Ectodermal cell (in vitro differentiated cells): Measurements from ENCODE around the gene TUBGCP4.
A peak's percentile ranks its signal among the peaks of the same experiment; 100 is the strongest.

Experiments
- H3K27ac ChIP-seq: 2 replicates; pipeline ENCODE4 v1.7.0; 2013; ENCODE audit warnings: mild to moderate bottlenecking, low read depth, low read length; ENCODE audit not compliant: insufficient read depth, poor library complexity, severe bottlenecking
- H3K27me3 ChIP-seq: 2 replicates; pipeline ENCODE4 v1.7.0; 2013; ENCODE audit warnings: mild to moderate bottlenecking, low read length; ENCODE audit not compliant: insufficient read depth, control insufficient read depth, poor library complexity, severe bottlenecking
- H3K36me3 ChIP-seq: one replicate; pipeline ENCODE4 v1.7.0; 2013; ENCODE audit warnings: low read length; ENCODE audit not compliant: control insufficient read depth, insufficient read depth
- H3K4me1 ChIP-seq: one replicate; pipeline ENCODE4 v1.7.0; 2013; ENCODE audit warnings: low read length; ENCODE audit not compliant: control insufficient read depth, insufficient read depth
- H3K4me3 ChIP-seq: 2 replicates; pipeline ENCODE4 v1.7.0; 2013; ENCODE audit warnings: low read depth, low read length, control low read depth; ENCODE audit not compliant: insufficient read depth
- H3K9me3 ChIP-seq: 2 replicates; pipeline ENCODE4 v1.7.0; 2013; ENCODE audit warnings: mild to moderate bottlenecking, low read length, moderate library complexity; ENCODE audit not compliant: control insufficient read depth
- WGBS, 2 experiments: methylation state at CpG; one replicate each; pipeline ENCODE4 v1.1.7; 2013; ENCODE audit warnings: missing lambda C conversion rate in 2 of 2; 5-methylcytosine and 5-hydroxymethylcytosine counted together

The TUBGCP4 gene

DNA sequence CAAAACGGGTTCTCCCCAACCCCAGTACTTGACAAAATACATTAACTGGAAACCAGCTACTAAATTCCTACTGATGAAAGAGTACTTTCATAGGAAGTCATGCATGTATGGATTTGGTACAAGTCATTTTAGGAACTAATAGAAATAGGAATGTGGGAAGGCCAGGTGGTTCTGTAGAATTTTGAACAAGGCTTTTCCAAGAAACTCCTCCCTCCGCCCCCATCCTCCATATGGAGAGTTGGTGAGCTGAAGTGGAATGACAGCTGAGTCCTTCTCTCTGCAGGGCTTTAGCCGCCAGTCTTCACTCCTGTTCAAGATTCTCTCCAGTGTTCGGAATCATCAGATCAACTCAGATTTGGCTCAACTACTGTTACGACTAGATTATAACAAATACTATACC, 33.2 kb downstream of the TUBGCP4 start:
- Histone ChIP-seq H3K27ac (no peak overlapping the region), H3K4me3 (no peak overlapping the region), H3K36me3 (peaks cover 54% of the 10 kb centered on the region), H3K27me3 (no peaks in the 10 kb centered on the region), H3K9me3 (no peaks in the 10 kb centered on the region), H3K4me1 (no peaks in the 10 kb centered on the region)
- 94 to 99% methylated on average over 5 of the region's 5 CpGs for WGBS, 2 experiments

DNA sequence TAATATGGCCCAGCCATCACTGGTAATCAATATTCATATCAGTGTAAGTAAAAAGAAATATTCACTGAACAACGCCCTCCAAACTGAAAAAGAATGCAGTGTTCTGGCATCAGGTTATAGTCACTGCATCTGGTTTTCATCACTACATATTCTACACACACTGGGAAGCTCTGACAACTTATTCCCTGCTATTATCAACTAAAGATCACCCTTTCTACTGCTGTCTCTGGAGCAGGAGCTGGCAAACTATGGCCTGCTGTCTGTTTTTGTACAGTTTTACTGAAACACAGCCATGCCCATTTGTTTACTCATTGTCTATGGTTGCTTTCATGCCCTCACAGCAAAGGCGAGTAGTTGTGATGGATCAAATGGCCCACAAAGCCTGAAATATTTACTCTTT, 35.3 kb downstream of the TUBGCP4 start:
- 91 to 94% methylated on average over 2 of the region's 2 CpGs for WGBS, 2 experiments
- Histone ChIP-seq H3K4me1 (no peaks in the 10 kb centered on the region), H3K27me3 (no peaks in the 10 kb centered on the region), H3K36me3 (peaks cover 63% of the 10 kb centered on the region), H3K4me3 (no peak overlapping the region), H3K9me3 (no peaks in the 10 kb centered on the region), H3K27ac (no peak overlapping the region)

DNA sequence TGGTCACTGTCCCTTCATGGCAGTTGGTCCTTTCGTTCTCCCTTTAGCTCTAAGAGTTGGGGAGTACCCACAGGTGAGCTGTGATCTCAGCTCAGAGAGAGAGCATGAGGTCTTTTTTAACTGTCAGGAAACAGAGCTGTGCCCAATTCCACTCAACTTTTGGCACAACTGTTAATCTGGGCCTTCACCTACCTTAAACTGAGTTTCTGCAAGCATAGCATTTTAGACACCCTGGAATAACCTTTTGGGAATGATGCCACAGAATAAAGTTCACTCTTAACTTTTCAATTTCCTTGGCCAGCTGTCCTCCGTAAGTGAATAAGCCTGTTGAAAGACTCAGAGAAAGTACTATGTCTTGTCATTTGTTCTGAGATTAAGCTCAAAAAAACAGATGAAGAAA, 35.9 kb downstream of the TUBGCP4 start:
- H3K36me3 ChIP-seq = peaks cover 63% of the 10 kb centered on the region
- 60 to 70% methylated on average over 2 of the region's 2 CpGs for WGBS, 2 experiments

DNA sequence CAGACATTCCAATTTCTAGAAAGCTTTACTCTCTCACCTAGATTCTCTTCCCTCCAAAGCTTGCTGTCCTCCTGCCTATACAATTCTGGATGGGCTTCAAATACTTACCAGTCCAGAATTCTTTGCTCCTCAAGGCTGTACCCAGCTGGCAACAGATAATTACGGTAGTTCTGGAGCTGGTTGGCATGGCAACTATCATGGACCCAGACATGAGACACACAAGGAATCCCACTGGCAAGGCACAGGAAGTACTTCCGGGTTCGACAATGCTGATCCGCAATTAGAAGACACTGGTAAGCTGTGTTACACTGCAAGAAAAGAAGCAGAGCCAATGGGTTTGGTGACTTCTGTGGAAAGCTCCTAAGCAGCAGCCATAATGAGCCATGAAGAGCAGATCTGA, 37.9 kb downstream of the TUBGCP4 start:
- WGBS, 2 experiments = 97 to 98% methylated on average over 4 of the region's 4 CpGs
- Histone ChIP-seq H3K9me3 (no peaks in the 10 kb centered on the region), H3K36me3 (peaks cover 67% of the 10 kb centered on the region), H3K27me3 (no peaks in the 10 kb centered on the region), H3K4me1 (no peaks in the 10 kb centered on the region), H3K4me3 (no peak overlapping the region), H3K27ac (no peak overlapping the region)

More for the DNA sequence above, 35.9 kb downstream of the TUBGCP4 start:
- H3K4me1 ChIP-seq = no peaks in the 10 kb centered on the region
- H3K27ac ChIP-seq = no peak overlapping the region
- no peak overlapping the region for H3K4me3 ChIP-seq
- H3K9me3 ChIP-seq = no peaks in the 10 kb centered on the region
- no peaks in the 10 kb centered on the region for H3K27me3 ChIP-seq

DNA sequence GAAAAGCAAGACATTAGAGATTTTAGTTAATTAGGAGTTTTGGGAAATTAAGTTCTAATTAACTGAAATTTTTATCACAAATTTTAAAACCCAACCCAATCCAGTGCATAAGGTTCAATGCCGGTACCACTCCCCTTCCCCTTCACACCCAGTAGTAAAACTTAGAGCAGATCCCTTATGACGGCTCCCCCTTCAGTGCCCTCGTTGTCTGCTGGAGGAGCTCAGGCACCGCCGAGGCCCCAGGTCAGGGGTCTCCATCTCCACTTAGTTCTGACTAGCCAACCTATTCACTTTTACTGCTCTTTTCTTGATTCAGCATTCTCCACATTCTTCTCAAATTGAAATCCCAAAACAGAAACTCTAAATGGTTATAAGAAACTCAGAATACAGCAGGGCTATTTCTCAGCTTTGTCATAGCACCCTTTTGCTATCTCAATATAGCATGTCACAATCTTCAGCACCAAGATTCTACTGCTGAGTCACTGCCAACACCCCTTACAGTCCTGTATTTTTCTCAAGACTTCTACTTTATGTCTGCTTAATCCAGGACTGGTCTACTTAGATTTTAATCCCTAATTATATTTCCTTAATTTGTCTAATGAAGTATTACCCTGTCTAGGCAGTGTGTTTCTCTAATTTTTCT, 39.8 kb downstream of the TUBGCP4 start:
- Histone ChIP-seq H3K27me3 (no peaks in the 10 kb centered on the region), H3K27ac (no peak overlapping the region), H3K4me3 (no peak overlapping the region), H3K4me1 (no peaks in the 10 kb centered on the region), H3K36me3 (peaks cover 74% of the 10 kb centered on the region), H3K9me3 (no peaks in the 10 kb centered on the region)
- 82 to 88% methylated on average over 5 of the region's 5 CpGs for WGBS, 2 experiments

- no peaks in the 10 kb centered on the region for H3K9me3 ChIP-seq
- H3K36me3 ChIP-seq = peaks cover 65% of the 10 kb centered on the region
- WGBS, 2 experiments = 87% methylated on average over 1 of the region's 1 CpG; no CpG with 5 or more reads in 1 of the 2 experiments
- H3K27me3 ChIP-seq = no peaks in the 10 kb centered on the region
- H3K4me3 ChIP-seq = no peak overlapping the region
- H3K27ac ChIP-seq = no peak overlapping the region
- H3K4me1 ChIP-seq = no peaks in the 10 kb centered on the region
These were observed 41.2 kb downstream of the TUBGCP4 start for GRCh38 chr15:43412096-43412495.

DNA sequence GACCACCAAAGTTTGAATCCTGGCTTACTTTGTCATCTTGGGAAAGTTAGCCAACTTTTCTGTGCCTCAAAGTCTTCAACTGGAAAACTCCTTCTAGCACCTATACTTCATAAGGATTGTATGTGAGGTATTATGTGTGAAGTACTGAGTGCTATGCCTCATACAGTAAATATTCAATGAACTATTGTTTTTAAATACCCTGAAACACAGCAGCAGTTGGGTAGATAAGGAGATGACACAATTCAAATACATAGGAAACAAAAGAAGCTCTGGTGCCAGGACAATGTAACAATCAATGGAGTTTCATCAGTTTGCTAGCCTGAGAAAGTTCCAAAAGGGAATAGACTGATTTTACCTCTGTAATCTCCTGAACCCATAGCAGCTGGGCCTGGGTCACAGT, 43.3 kb downstream of the TUBGCP4 start:
- Histone ChIP-seq H3K27me3 (no peaks in the 10 kb centered on the region), H3K4me1 (no peaks in the 10 kb centered on the region), H3K27ac (no peak overlapping the region), H3K9me3 (no peaks in the 10 kb centered on the region), H3K4me3 (no peak overlapping the region), H3K36me3 (peaks cover 48% of the 10 kb centered on the region)

DNA sequence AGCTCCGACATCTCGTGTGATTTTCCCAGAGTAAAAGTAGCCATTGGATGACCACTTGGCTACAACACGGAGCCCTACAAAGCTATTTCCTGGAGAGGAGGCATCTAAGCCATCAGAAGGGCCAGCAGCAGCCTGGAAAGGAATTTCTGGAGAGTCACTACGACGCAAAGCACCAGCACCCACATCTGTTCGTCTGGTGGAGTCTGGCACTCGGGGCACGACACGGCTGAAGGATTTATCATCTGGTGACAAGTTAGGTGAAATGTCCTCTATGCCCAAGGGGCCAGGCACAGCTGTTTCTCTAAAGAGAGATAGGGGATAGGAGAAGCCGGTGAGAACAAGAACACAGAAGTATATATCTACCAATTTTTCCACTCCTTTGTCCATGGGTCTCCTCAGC, 49.5 kb downstream of the TUBGCP4 start:
- no peak overlapping the region for H3K4me3 ChIP-seq
- H3K27ac ChIP-seq = peak overlapping the region; percentile 19
- peaks cover 41% of the 10 kb centered on the region for H3K36me3 ChIP-seq
- 96% methylated on average over 10 of the region's 10 CpGs for WGBS, 2 experiments
- H3K9me3 ChIP-seq = no peaks in the 10 kb centered on the region
- no peaks in the 10 kb centered on the region for H3K4me1 ChIP-seq
- no peaks in the 10 kb centered on the region for H3K27me3 ChIP-seq

- Histone ChIP-seq H3K27me3 (no peaks in the 10 kb centered on the region), H3K36me3 (peaks cover 37% of the 10 kb centered on the region), H3K4me3 (no peak overlapping the region), H3K27ac (no peak overlapping the region), H3K4me1 (no peaks in the 10 kb centered on the region), H3K9me3 (no peaks in the 10 kb centered on the region)
- 93 to 97% methylated on average over 7 of the region's 7 CpGs for WGBS, 2 experiments
These were observed 50.0 kb downstream of the TUBGCP4 start for GRCh38 chr15:43420876-43421275.

DNA sequence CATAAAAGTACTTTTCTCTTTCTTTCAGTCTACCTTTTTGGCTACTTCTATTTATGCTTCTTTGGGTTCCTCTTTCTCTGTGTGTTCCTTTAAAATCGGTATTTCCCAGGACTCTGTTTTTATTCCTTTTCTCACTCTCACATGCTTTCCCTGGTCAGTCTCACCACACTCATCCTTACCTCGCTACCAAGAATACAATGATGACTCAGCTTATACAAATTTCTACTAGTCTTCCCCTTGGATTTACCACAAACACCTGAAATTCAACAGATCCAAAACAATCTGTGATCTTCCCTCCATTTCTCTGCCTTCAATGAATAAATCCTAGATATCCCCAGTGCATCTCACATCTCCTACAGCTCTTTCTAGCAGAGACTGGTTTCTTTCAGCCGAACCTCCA, 52.9 kb downstream of the TUBGCP4 start:
- Histone ChIP-seq H3K27ac (no peak overlapping the region), H3K27me3 (no peaks in the 10 kb centered on the region), H3K9me3 (no peaks in the 10 kb centered on the region), H3K4me1 (no peaks in the 10 kb centered on the region), H3K4me3 (no peak overlapping the region), H3K36me3 (peaks cover 45% of the 10 kb centered on the region)
- WGBS, 2 experiments = 93 to 94% methylated on average over 3 of the region's 3 CpGs

DNA sequence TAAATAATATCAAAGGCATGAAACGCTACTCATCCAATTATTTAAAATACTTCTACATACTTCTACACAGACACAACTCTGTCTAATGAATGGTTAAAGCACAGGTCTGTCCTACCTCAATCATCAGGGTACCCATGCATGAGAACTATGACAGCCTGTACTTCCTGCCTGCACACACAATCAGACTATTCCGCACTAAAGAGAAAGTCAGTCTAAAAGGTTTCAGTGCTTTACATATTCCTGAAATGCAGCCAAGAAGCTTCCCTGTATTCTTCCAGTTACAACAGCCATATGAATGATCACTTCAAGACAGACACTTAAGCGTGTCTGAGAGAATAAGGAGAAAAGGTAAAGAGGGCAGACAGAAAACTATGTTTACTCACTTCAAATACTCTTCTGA, 58.8 kb downstream of the TUBGCP4 start:
- H3K27me3 ChIP-seq = no peaks in the 10 kb centered on the region
- no peaks in the 10 kb centered on the region for H3K4me1 ChIP-seq
- no peak overlapping the region for H3K27ac ChIP-seq
- peaks cover 39% of the 10 kb centered on the region for H3K36me3 ChIP-seq
- H3K4me3 ChIP-seq = no peak overlapping the region
- no peaks in the 10 kb centered on the region for H3K9me3 ChIP-seq
- WGBS, 2 experiments = 95 to 96% methylated on average over 2 to 3 of the region's 3 CpGs
